Astrocyte (in vitro differentiated cells and primary cell): ENCODE results near the gene NBL1. TPM values are rescaled to one million over a fixed set of nuclear protein-coding genes. Genes with fewer than 3 reads are reported as not detected.

Experiments
- DNase-seq: peaks from one replicate; pipeline ENCODE4 v3.0.0-alpha.2; 2010; ENCODE audit warnings: low read depth
- FAIRE-seq: peaks from 2 replicates; lab custom pipeline; 2011; peaks lifted over from hg19 to GRCh38; lab: Jason Lieb, UNC
- H2AFZ ChIP-seq: 2 replicates; pipeline ENCODE4 v1.6.0; 2012; ENCODE audit warnings: low read depth, low read length, inconsistent platforms
- H3K27ac ChIP-seq: 2 replicates; pipeline ENCODE4 v1.5.1; 2011; ENCODE audit warnings: low read depth, low read length, inconsistent platforms
- H3K27me3 ChIP-seq: 2 replicates; pipeline ENCODE4 v1.6.0; 2011; ENCODE audit warnings: low read length, inconsistent platforms; ENCODE audit not compliant: insufficient read depth
- H3K36me3 ChIP-seq: 2 replicates; pipeline ENCODE4 v1.5.1; 2011; ENCODE audit warnings: low read length, inconsistent platforms; ENCODE audit not compliant: insufficient read depth
- H3K4me1 ChIP-seq: 2 replicates; pipeline ENCODE4 v1.5.1; 2011; ENCODE audit warnings: low read length, inconsistent platforms; ENCODE audit not compliant: insufficient read depth
- H3K4me2 ChIP-seq: 2 replicates; pipeline ENCODE4 v1.6.0; 2012; ENCODE audit warnings: low read length, inconsistent platforms
- H3K4me3 ChIP-seq: 2 replicates; pipeline ENCODE4 v1.5.1; 2011; ENCODE audit warnings: low read depth, mild to moderate bottlenecking, low read length, inconsistent platforms; ENCODE audit not compliant: insufficient read depth
- H3K79me2 ChIP-seq: 2 replicates; pipeline ENCODE4 v1.6.0; 2012; ENCODE audit warnings: mild to moderate bottlenecking, low read length, inconsistent platforms; ENCODE audit not compliant: insufficient read depth
- H3K9ac ChIP-seq: 2 replicates; pipeline ENCODE4 v1.6.0; 2012; ENCODE audit warnings: mild to moderate bottlenecking, low read length, inconsistent platforms
- H3K9me3 ChIP-seq: 2 replicates; pipeline ENCODE4 v1.5.1; 2012; ENCODE audit warnings: low read depth, mild to moderate bottlenecking, low read length, inconsistent platforms; ENCODE audit not compliant: insufficient read depth
- H4K20me1 ChIP-seq: 2 replicates; pipeline ENCODE4 v1.6.0; 2012; ENCODE audit warnings: low read length, inconsistent platforms; ENCODE audit not compliant: insufficient read depth
- H3K27ac Mint-ChIP-seq: one replicate; pipeline ENCODE4 v1.8.0; 2021; ENCODE audit warnings: mild to moderate bottlenecking, mixed read lengths; ENCODE audit not compliant: unreplicated experiment
- H3K27me3 Mint-ChIP-seq: one replicate; pipeline ENCODE4 v1.8.0; 2021; ENCODE audit warnings: low read depth, mixed read lengths; ENCODE audit not compliant: unreplicated experiment
- H3K36me3 Mint-ChIP-seq: one replicate; pipeline ENCODE4 v1.8.0; 2021; ENCODE audit warnings: low read depth, mixed read lengths; ENCODE audit not compliant: unreplicated experiment
- H3K4me1 Mint-ChIP-seq: one replicate; pipeline ENCODE4 v1.8.0; 2021; ENCODE audit warnings: low read depth, mixed read lengths; ENCODE audit not compliant: unreplicated experiment
- H3K4me3 Mint-ChIP-seq: one replicate; pipeline ENCODE4 v1.8.0; 2021; ENCODE audit warnings: mild to moderate bottlenecking, moderate library complexity, mixed read lengths; ENCODE audit not compliant: unreplicated experiment
- H3K9me3 Mint-ChIP-seq: one replicate; pipeline ENCODE4 v1.8.0; 2021; ENCODE audit warnings: mild to moderate bottlenecking, mixed read lengths; ENCODE audit not compliant: unreplicated experiment
- EZH2 ChIP-seq: IDR thresholded peaks from 2 replicates; pipeline ENCODE4 v1.6.1; 2012; ENCODE audit warnings: mild to moderate bottlenecking, low read length, inconsistent platforms; ENCODE audit not compliant: insufficient read depth
- total RNA-seq: library from RNA; stranded (reverse); gene quantifications from 2 replicates; pipeline ENCODE4 v1.2.1, GENCODE V29; 2021
- TF ChIP-seq, protein P1 (sequence below): IDR thresholded peaks from 2 replicates; pipeline ENCODE4 v1.5.1; 2011; ENCODE audit warnings: low read depth, mild to moderate bottlenecking, inconsistent platforms, low read length, moderate library complexity; ENCODE audit not compliant: insufficient read depth

Gene NBL1
- total RNA-seq, 1 donor from 2014 or later, result 58.3 TPM

DNA sequence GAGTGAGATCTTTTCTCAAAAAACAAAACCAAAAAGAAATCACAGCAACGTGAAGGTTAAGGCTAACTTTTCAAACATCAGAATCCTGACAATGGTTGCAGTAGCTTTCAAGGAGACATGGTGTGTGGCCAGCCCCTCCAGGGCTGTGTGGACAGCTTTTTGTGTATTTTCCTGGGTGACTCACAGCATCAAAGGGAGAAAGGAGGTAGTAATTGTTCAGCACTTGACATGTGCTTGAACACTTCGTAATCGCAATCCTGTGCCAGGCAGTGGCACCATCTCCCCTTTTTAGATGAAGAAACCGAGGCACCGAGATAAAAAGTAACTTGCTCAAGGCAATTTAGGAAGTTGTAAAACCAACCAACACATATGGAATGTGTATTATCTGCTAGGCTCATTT lies 10.3 kb downstream of the NBL1 start:
- Histone ChIP-seq H3K27me3 (no peaks in the 10 kb centered on the region), H3K79me2 (peaks cover 36% of the 10 kb centered on the region), H3K4me1 (peaks cover 29% of the 10 kb centered on the region), H2AFZ (no peak overlapping the region), H3K27ac (no peak overlapping the region), H3K36me3 (no peaks in the 10 kb centered on the region), H3K4me2 (peak overlapping the region; percentile 19), H4K20me1 (peaks cover 73% of the 10 kb centered on the region), H3K9ac (peak overlapping the region; percentile 40), H3K4me3 (no peak overlapping the region), H3K9me3 (no peaks in the 10 kb centered on the region)
- no peak for TF ChIP-seq EZH2
- Mint-ChIP-seq H3K36me3 (peaks cover 4% of the 10 kb centered on the region), H3K9me3 (no peaks in the 10 kb centered on the region), H3K4me1 (peaks cover 4% of the 10 kb centered on the region), H3K27ac (no peak overlapping the region), H3K27me3 (peaks cover 2% of the 10 kb centered on the region), H3K4me3 (no peak overlapping the region)
- FAIRE-seq (peak; percentile 52), DNase-seq (no peak)

DNA sequence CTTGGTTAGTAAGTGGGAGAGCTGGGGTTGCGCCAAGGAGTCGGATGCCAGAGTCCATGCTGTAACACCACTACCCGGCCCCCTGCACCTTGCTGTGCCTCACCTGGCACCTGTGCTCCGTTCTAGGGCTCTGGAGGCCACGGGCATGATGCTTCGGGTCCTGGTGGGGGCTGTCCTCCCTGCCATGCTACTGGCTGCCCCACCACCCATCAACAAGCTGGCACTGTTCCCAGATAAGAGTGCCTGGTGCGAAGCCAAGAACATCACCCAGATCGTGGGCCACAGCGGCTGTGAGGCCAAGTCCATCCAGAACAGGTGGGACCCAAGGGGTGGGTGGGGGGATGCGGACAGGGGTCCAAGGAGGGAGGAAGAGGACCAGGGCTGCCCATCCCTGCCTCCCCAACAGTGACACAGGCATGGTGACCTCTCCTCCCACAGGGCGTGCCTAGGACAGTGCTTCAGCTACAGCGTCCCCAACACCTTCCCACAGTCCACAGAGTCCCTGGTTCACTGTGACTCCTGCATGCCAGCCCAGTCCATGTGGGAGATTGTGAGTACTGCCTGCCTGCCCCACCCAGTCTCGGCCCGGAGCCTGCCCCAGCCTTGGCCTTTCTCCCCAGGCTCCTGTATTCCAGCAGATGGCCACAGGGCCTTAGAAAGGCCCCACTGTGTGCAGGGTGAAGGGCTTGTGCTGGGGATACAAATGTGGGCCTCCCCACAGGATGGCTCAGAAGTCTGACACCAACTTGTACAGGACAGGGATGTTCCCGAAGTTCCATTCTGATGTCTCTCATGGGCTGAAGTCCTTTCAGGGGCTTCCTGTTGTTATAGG lies 11.0 kb downstream of the NBL1 start:
- Histone ChIP-seq H3K9ac (peak overlapping the region; percentile 40), H3K4me2 (no peak overlapping the region), H2AFZ (no peak overlapping the region), H3K9me3 (no peaks in the 10 kb centered on the region), H3K4me1 (peaks cover 33% of the 10 kb centered on the region), H3K79me2 (peaks cover 30% of the 10 kb centered on the region), H4K20me1 (peaks cover 71% of the 10 kb centered on the region), H3K4me3 (no peak overlapping the region), H3K27ac (no peak overlapping the region), H3K27me3 (no peaks in the 10 kb centered on the region), H3K36me3 (no peaks in the 10 kb centered on the region)
- H3K27me3 Mint-ChIP-seq, result peaks cover 2% of the 10 kb centered on the region
- FAIRE-seq (no peak), DNase-seq (no peak)
- H3K27ac Mint-ChIP-seq, result no peak overlapping the region
- H3K9me3 Mint-ChIP-seq, result no peaks in the 10 kb centered on the region
- no peak overlapping the region for H3K4me3 Mint-ChIP-seq
- peaks cover 4% of the 10 kb centered on the region for H3K36me3 Mint-ChIP-seq
- H3K4me1 Mint-ChIP-seq, result peaks cover 8% of the 10 kb centered on the region
- TF ChIP-seq EZH2, result no peak
- TF ChIP-seq, protein P1, sequence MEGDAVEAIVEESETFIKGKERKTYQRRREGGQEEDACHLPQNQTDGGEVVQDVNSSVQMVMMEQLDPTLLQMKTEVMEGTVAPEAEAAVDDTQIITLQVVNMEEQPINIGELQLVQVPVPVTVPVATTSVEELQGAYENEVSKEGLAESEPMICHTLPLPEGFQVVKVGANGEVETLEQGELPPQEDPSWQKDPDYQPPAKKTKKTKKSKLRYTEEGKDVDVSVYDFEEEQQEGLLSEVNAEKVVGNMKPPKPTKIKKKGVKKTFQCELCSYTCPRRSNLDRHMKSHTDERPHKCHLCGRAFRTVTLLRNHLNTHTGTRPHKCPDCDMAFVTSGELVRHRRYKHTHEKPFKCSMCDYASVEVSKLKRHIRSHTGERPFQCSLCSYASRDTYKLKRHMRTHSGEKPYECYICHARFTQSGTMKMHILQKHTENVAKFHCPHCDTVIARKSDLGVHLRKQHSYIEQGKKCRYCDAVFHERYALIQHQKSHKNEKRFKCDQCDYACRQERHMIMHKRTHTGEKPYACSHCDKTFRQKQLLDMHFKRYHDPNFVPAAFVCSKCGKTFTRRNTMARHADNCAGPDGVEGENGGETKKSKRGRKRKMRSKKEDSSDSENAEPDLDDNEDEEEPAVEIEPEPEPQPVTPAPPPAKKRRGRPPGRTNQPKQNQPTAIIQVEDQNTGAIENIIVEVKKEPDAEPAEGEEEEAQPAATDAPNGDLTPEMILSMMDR, result no peak

GRCh38 chr1:19655718-19656080 lies 11.6 kb downstream of the NBL1 start:
- Mint-ChIP-seq H3K4me3 (no peak overlapping the region), H3K27me3 (peaks cover 2% of the 10 kb centered on the region), H3K27ac (no peak overlapping the region), H3K4me1 (peaks cover 8% of the 10 kb centered on the region), H3K36me3 (peaks cover 4% of the 10 kb centered on the region), H3K9me3 (no peaks in the 10 kb centered on the region)
- H3K4me3 ChIP-seq, result no peak overlapping the region
- no peak for TF ChIP-seq EZH2
- TF ChIP-seq, protein P1, result no peak
- H3K4me1 ChIP-seq, result peaks cover 33% of the 10 kb centered on the region
- peaks cover 24% of the 10 kb centered on the region for H3K79me2 ChIP-seq
- H3K9me3 ChIP-seq, result no peaks in the 10 kb centered on the region
- no peaks in the 10 kb centered on the region for H3K36me3 ChIP-seq
- H3K27me3 ChIP-seq, result no peaks in the 10 kb centered on the region
- DNase-seq, result no peak
- H2AFZ ChIP-seq, result no peak overlapping the region
- peaks cover 71% of the 10 kb centered on the region for H4K20me1 ChIP-seq
- H3K27ac ChIP-seq, result no peak overlapping the region
- no peak overlapping the region for H3K4me2 ChIP-seq
- FAIRE-seq, result no peak
- no peak overlapping the region for H3K9ac ChIP-seq
